GM21576 (cell line): ENCODE measurements around the gene CCDC149.

Experiments used
- ATAC-seq: cut with Tn5 transposase; IDR thresholded peaks from one replicate; pipeline ENCODE4 v1.9.1; 2021; ENCODE audit warnings: mild to moderate bottlenecking, moderate library complexity; ENCODE audit not compliant: unreplicated experiment

The CCDC149 gene

DNA sequence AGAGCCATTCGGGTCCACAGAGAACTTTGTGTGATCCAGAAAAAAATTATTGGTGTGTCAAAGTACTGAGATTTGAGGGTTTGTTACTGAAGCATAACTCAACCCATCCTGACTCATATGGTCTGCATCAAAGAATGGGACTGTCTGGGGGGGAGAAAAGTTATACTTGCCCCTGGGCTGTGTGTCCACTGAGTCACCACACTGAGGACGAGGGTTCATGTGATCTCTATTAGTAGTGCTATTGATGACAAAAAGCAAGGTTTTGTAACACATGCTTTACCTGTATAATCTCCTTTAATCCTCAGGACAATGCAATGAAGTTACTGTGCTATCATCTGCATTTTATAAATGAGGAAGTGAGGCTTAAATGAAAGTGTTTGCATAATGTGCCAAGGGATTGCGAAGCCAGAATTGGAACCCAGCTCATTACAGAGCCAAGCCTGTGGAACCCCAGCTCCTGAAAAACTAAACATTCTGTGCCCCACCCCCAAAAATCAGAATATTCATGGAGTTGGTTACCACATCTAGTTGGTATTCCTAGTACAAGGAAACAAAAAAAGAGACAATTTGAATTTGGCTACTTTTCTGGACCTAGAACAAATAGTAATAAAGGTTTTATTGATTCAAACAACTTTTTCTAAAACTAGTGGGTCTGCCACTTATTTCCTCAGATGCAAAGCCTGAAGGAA lies 31.2 kb downstream of the CCDC149 start:
- no peak for ATAC-seq

DNA sequence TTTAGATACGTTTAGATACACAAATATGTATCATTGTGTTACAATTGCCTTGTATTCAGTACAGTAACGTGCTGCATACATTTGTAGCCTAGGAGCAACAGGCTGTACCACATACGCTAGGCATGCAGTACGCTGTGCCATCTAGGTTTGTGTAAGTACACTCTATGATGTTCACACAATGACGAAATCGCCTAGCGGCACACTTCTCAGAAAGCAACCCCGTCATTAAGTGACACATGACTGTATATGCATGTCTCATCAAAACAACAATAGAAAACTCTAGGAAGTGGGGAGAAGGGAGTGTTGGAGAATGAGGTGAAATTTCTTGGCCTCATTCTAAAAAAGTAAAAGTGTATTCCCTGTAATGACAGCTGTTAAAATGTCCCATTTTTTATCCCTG lies 32.7 kb downstream of the CCDC149 start:
- ATAC-seq: no peak

- no peak for ATAC-seq
These were observed 34.2 kb downstream of the CCDC149 start for GRCh38 chr4:24878636-24879016.

GRCh38 chr4:24877868-24878635 lies 34.8 kb downstream of the CCDC149 start:
- no peak for ATAC-seq

DNA sequence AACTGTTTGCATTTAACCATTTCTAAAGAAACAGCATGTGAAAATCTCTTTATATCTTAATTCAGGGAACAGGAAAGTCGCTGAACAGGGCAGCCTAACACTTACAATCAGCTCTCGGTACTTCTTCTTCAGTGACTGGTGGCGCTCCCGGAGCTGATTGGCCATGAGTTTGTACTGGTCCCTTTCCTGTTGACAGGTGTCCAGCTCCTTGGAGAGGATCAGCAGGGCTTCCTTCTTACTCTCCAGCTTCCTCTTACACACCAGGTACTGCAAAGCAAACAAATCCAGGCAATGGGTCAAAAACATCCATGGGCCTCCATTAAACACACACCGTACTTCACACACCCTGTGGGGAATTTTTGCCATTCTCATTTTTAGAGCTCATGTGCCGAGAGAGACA lies 36.4 kb downstream of the CCDC149 start:
- no peak for ATAC-seq

- no peak for ATAC-seq
These were observed 40.1 kb downstream of the CCDC149 start for GRCh38 chr4:24872720-24873119.

- ATAC-seq: no peak
These were observed 41.6 kb downstream of the CCDC149 start for GRCh38 chr4:24871210-24871609.

- no peak for ATAC-seq
These were observed 45.0 kb downstream of the CCDC149 start for GRCh38 chr4:24867766-24868296.

GRCh38 chr4:24867251-24867650 lies 45.6 kb downstream of the CCDC149 start:
- no peak for ATAC-seq

GRCh38 chr4:24865401-24865800 lies 47.4 kb downstream of the CCDC149 start:
- ATAC-seq: no peak

GRCh38 chr4:24863799-24864198 lies 49.0 kb downstream of the CCDC149 start:
- ATAC-seq: no peak

GRCh38 chr4:24862073-24862751 lies 50.6 kb downstream of the CCDC149 start:
- no peak for ATAC-seq

GRCh38 chr4:24858550-24858949 lies 54.3 kb downstream of the CCDC149 start:
- ATAC-seq: no peak

- no peak for ATAC-seq
These were observed 54.8 kb downstream of the CCDC149 start for GRCh38 chr4:24858026-24858425.

- ATAC-seq: peak; percentile 97
These were observed 56.3 kb downstream of the CCDC149 start for GRCh38 chr4:24856586-24856985.

GRCh38 chr4:24855741-24856140 lies 57.1 kb downstream of the CCDC149 start:
- no peak for ATAC-seq

DNA sequence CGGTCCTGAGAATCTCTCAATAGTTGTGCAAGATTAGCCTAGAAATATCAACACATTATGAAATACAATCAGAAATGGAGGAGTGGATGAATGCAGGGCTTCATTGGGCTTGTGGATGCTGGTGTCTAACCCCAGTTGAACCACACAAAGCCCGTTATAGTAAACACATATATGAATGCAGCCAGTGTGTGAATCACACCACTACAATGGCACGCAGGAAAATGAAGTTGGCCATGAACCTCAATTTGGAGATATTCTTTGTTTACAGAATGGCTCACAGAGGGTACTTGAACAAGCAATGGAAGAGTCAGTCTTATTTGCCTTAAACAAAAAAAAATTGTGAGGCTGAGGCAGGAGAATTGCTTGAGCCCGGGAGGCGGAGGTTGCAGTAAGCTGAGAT lies 59.7 kb downstream of the CCDC149 start:
- no peak for ATAC-seq

GRCh38 chr4:24850674-24851073 lies 62.2 kb downstream of the CCDC149 start:
- ATAC-seq: no peak

DNA sequence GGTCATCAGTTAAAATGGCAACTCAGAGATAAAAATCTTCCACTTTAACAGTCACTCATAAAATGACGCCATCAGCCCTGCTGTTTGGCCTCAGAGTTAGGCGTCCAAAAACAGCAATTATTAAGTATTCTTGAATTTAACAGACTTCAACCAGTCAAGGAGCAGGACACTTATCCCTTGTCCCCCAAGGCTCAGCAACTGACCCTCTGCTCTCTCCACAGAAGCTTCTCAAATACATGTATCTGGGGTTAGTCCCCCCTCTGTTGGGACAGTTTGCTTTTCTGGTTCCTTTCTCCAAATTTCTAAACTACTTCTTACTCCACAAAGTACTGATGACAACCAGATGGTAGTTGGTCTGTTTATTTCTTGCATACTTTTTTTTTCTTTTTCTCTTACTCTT lies 63.1 kb downstream of the CCDC149 start:
- ATAC-seq: no peak

DNA sequence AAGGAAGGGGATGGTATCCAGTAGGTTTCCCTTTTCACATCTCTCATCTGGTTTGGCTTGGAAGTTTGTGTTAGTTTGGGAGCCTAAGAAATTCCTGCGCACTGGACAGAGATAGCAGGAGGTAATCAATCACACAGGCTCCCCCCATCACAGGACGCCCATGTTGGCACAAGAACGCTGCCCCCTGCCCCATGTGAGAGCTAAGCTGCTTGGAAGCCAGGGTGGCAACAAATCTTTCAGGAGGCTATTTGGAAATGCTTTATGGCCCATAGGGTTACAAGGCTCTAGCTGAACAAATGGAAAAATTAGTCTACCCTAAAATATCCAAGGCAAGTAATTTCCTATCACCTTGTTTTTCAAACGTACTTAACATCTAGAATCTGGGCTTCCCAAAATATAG lies 63.5 kb downstream of the CCDC149 start:
- no peak for ATAC-seq

GRCh38 chr4:24846716-24847115 lies 66.1 kb downstream of the CCDC149 start:
- ATAC-seq: no peak

DNA sequence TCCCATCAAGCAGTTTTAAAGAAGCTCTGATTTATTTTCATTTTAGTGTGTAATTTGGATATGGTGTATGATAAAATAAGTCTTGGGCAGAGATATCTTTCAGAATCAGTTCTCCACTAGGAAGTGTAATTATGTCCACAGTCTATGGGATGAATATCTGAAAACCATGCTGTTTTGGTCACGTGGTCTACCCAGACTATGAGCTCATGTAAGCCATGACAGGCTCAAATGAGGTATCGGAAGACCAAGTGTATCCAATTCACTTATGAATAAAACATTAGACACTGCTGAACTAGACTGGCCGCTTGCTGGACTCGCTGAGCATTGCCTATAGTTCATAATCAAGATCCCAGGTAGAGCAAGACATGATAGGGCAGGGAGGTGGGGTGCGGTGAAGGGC lies 66.9 kb downstream of the CCDC149 start:
- ATAC-seq: no peak
